ENCODE measurements around the gene LAG3.

LAG3 gene

DNA sequence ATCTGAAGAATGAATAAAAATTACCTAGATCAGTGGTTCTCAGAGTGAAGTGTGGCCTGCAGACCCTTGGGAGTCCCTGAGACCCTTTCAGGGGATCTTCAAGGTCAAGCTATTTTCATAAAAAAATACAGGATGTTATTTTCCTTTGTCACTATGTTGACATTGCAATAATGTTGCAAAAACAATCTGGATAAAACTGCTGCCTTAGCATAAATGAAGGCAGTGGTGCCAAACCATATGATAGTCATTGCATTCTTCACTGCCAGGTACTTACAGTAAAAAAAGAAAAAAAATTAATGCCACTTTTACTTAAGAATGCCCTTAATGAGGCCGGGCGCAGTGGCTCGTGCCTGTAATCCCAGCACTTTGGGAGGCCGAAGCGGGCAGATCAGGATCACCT lies 15.0 kb downstream of the LAG3 start:
- DNase-seq (ENCODE audit: low read depth) = no peak
- TF ChIP-seq, protein P1, sequence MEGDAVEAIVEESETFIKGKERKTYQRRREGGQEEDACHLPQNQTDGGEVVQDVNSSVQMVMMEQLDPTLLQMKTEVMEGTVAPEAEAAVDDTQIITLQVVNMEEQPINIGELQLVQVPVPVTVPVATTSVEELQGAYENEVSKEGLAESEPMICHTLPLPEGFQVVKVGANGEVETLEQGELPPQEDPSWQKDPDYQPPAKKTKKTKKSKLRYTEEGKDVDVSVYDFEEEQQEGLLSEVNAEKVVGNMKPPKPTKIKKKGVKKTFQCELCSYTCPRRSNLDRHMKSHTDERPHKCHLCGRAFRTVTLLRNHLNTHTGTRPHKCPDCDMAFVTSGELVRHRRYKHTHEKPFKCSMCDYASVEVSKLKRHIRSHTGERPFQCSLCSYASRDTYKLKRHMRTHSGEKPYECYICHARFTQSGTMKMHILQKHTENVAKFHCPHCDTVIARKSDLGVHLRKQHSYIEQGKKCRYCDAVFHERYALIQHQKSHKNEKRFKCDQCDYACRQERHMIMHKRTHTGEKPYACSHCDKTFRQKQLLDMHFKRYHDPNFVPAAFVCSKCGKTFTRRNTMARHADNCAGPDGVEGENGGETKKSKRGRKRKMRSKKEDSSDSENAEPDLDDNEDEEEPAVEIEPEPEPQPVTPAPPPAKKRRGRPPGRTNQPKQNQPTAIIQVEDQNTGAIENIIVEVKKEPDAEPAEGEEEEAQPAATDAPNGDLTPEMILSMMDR (IDR thresholded peaks at IDR 0.05; ENCODE audit: control insufficient read depth, insufficient read depth, low read depth, low read length, missing control alignments) = no peak

DNA sequence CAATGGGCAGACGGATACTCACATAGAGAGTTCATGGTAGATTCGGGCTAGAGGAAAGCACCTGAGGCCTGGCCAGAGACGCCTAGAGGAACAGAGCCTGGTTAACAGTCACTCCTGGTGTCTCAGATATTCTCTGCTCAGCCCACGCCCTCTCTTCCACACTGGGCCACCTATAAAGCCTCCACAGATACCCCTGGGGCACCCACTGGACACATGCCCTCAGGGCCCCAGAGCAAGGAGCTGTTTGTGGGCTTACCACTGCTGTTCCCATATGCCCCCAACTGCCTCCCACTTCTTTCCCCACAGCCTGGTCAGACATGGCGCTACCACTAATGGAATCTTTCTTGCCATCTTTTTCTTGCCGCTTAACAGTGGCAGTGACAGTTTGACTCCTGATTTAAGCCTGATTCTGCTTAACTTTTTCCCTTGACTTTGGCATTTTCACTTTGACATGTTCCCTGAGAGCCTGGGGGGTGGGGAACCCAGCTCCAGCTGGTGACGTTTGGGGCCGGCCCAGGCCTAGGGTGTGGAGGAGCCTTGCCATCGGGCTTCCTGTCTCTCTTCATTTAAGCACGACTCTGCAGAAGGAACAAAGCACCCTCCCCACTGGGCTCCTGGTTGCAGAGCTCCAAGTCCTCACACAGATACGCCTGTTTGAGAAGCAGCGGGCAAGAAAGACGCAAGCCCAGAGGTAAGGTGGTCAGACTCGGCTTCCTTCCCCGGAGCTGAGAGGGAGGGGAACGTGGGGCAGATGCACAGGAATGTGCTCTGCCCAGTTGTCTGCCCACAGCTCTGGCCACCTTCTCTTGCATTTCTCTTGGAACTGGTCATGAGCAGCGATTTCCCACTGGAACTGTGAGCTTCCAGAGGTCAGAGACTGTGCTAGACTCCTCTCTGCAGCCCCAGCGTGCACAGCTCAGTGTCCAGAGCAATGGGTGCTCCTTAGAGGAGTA lies 16.9 kb downstream of the LAG3 start, which contains the start of gene CD4:
Gene CD4, plus strand, starts transcription at position 557 of the 953 bp plus-strand sequence. CDS start 10,611 bp downstream, outside the sequence.
- TF ChIP-seq, protein P1 (IDR thresholded peaks at IDR 0.05; ENCODE audit: control insufficient read depth, insufficient read depth, low read depth, low read length, missing control alignments) = no peak
- no peak for DNase-seq (ENCODE audit: low read depth)
- no peak within 1 kb of the TSS for H3K4me3 ChIP-seq (ENCODE audit: control insufficient read depth, low read depth, low read length)

More for the DNA sequence above, 15.0 kb downstream of the LAG3 start:
- H3K4me3 ChIP-seq (ENCODE audit: control insufficient read depth, low read depth, low read length) = no peak overlapping the region

DNA sequence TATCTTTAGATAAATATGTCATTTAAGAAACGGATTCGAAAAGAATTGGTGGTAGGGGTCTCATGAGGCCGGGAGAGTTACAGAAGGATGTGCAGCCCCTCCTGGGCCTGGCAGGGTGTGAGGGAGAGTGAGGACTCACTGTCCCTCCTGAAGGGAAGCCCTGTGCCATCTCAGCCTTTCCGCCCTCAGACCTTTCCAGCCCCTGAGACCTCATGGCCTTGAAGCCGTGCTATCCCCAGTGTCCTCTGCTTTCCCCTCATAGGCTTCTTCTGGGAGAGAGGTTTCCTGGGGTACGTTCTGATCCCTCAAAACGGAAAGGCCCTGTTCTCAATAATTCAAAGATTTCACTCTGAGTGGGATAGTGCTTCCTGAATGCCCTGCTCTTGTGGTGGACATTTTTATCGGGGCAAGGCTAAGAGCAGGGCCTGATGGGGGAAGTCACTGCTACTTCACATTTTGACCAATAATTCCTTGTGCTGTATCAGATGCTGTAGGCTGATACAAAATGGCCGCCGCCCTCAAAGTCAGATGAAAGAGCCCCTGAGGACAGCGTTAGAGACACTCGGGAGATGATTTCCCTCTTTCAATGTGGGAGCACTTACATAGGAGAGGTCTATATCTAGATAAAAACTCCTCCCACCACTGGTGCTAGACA lies 18.3 kb downstream of the LAG3 start:
- no peak overlapping the region for H3K4me3 ChIP-seq (ENCODE audit: control insufficient read depth, low read depth, low read length)
- DNase-seq (ENCODE audit: low read depth) = no peak
- TF ChIP-seq, protein P1 (IDR thresholded peaks at IDR 0.05; ENCODE audit: control insufficient read depth, insufficient read depth, low read depth, low read length, missing control alignments) = no peak

DNA sequence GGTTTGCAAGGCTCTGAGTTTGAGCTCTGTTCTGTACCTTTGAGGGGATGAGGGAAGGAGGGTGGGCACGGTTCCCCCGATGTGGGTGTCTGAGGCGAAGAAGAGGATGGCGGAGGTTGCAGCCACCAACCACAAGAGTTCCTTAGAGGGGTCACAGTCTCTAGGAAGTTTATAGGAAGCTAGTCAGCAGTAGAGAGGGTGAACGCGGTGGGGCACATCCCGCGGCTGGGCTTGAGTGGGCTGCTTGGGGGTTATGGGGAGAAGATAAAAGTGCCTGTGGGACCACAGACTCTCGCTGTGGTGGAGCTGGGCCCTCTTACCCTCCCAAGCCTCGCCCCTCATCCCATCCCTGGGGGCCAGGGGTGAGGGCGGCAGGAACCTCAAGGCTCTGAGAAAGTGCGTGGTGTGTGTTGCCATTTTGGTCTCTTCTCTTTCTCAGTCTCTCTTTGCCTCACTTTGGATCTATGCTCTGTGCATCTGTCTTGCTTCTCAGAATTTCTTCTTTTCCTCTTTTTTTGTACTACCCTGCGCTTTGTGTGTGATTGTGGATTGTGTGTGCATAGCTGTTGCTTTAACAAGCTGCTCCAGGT lies 19.7 kb downstream of the LAG3 start:
- DNase-seq (ENCODE audit: low read depth) = no peak
- H3K4me3 ChIP-seq (ENCODE audit: control insufficient read depth, low read depth, low read length) = no peak overlapping the region
- TF ChIP-seq, protein P1 (IDR thresholded peaks at IDR 0.05; ENCODE audit: control insufficient read depth, insufficient read depth, low read depth, low read length, missing control alignments) = no peak

DNA sequence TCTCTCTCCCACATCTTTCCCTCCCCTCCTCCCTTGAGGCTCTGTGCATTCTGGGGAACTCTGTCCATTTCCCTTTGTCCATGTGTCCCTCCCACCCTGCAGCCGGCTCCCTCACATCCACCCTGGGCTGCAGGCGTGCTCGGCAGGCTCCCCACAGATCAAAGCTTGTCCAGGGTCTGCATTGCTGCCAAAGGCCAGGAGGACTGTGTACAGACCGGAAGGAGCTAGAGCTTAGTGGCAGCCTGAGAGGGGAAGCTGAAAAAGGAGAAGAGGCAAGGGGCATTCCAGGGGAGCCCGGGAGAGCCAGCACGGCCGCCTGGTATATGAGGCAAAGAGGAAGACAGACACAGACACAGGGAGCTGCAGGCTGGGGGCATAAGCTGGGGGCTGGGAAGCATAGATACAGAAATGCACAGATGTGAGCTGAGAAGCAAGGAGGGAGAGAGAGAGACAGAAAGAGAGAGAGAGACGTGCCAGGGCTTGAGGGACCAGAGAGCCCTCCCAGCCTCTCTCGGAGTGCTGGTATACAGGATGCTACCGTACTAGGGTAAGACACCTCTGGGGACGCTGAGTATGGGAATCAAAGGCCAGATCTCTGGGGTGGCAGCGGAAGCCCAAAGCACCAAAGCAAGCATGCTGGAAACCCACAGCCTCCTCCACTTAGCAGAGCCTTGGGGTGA lies 20.3 kb downstream of the LAG3 start:
- no peak overlapping the region for H3K4me3 ChIP-seq (ENCODE audit: control insufficient read depth, low read depth, low read length)
- DNase-seq (ENCODE audit: low read depth) = no peak
- TF ChIP-seq, protein P1 (IDR thresholded peaks at IDR 0.05; ENCODE audit: control insufficient read depth, insufficient read depth, low read depth, low read length, missing control alignments) = no peak

DNA sequence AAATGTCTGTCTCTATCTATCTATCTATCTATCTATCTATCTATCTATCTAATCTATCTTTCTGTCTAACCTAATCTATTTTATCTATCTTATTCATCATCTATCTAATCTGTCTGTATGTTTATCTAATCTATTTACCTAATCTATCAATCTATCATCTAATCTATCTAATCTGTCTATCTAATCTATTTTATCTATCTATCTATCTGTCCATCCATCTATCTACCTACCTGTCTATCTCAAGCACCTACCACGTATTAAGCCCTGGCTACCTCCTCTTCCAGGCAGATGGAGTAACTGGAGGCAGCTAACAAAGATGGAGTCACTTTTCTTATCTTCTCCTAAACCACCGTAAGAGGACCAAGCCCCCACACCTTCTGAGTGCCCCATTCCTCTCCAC lies 22.8 kb downstream of the LAG3 start:
- H3K4me3 ChIP-seq (ENCODE audit: control insufficient read depth, low read depth, low read length) = no peak overlapping the region
- no peak for DNase-seq (ENCODE audit: low read depth)
- TF ChIP-seq, protein P1 (IDR thresholded peaks at IDR 0.05; ENCODE audit: control insufficient read depth, insufficient read depth, low read depth, low read length, missing control alignments) = no peak

Data from AG09309 (cell line).